Peyer's patch (tissue), 4 donors: ENCODE data around the gene PLA2G6. TPM values are rescaled to one million over a fixed set of nuclear protein-coding genes. Genes with fewer than 3 reads are reported as not detected.
A peak's percentile ranks its signal among the peaks of the same experiment; 100 is the strongest.

Experiments
- DNase-seq, 3 donors: peaks; one replicate each; pipeline ENCODE4 v3.0.0-alpha.2; 2017 to 2019
- H3K27ac ChIP-seq, 4 donors: fragments of 200-600 bp; sonication (generic); one replicate each; pipeline ENCODE4 v1.5.1; 2016 to 2019
- H3K27me3 ChIP-seq, 2 donors: fragments of 200-600 bp; sonication (generic); one replicate each; pipeline ENCODE4 v1.5.1; 2019
- H3K36me3 ChIP-seq, 3 donors: fragments of 200-600 bp; sonication (generic); one replicate each; pipeline ENCODE4 v1.5.1; 2016 to 2019
- H3K4me1 ChIP-seq, 4 donors: fragments of 200-600 bp; sonication (generic); one replicate each; pipeline ENCODE4 v1.5.1; 2016 to 2019
- H3K4me3 ChIP-seq, 4 donors: fragments of 200-600 bp; sonication (generic); 1 replicate in 3 of 4; 2 replicates in 1 of 4; pipeline ENCODE4 v1.5.1; 2016 to 2019; ENCODE audit warnings: mild to moderate bottlenecking in 1 of 4
- H3K9me3 ChIP-seq, 4 donors: fragments of 200-600 bp; sonication (generic); one replicate each; pipeline ENCODE4 v1.5.1; 2016 to 2019; ENCODE audit warnings: mild to moderate bottlenecking in 1 of 4
- CTCF ChIP-seq, 6 experiments: fragments of 450-650 bp in 4 of 6; fragments of 200-600 bp in 2 of 6; sonication (generic) in 1 of 6; IDR thresholded peaks; one replicate each; pipeline ENCODE4 v1.5.1; 2017 to 2019; ENCODE audit warnings: antibody characterized with exemption in 6 of 6, mild to moderate bottlenecking in 3 of 6, moderate library complexity in 1 of 6
- POLR2A ChIP-seq, 2 donors: fragments of 450-650 bp; IDR thresholded peaks; one replicate each; pipeline ENCODE4 v1.5.1; 2017; ENCODE audit warnings: antibody characterized with exemption in 2 of 2, mild to moderate bottlenecking in 2 of 2, moderate library complexity in 2 of 2
- total RNA-seq, 4 donors: library from RNA; depleted of rRNA; stranded (reverse); fragments of >200 nt; gene quantifications; one replicate each; pipeline ENCODE4 v1.1.0, GENCODE V29; 2016

Gene PLA2G6
- total RNA-seq, 4 donors from 2014 or later: 19.3 to 102 (median 60.6) TPM

- no peaks in the 10 kb centered on the region for H3K36me3 ChIP-seq
- no peak overlapping the region for H3K4me3 ChIP-seq
- H3K9me3 ChIP-seq: no peaks in the 10 kb centered on the region
- H3K27me3 ChIP-seq: no peaks in the 10 kb centered on the region
- DNase-seq: no peak
- no peak for TF ChIP-seq POLR2A (IDR thresholded peaks at IDR 0.05)
- no peak for TF ChIP-seq CTCF (IDR thresholded peaks at IDR 0.05)
- H3K4me1 ChIP-seq: peaks cover 0 to 16% (median 13%) of the 10 kb centered on the region in 4 donors
- no peak overlapping the region for H3K27ac ChIP-seq
Measured at GRCh38 chr22:38199826-38200559, 18.4 kb upstream of the PLA2G6 start.

- Histone ChIP-seq H3K4me3 (no peak overlapping the region), H3K27ac (no peak overlapping the region), H3K36me3 (no peaks in the 10 kb centered on the region), H3K27me3 (no peaks in the 10 kb centered on the region), H3K4me1 (no peaks in the 10 kb centered on the region), H3K9me3 (no peaks in the 10 kb centered on the region)
- TF ChIP-seq CTCF (IDR thresholded peaks at IDR 0.05) (no peak), POLR2A (IDR thresholded peaks at IDR 0.05) (no peak)
- DNase-seq: peak in 1 of 3 donors; percentile 74
Measured at GRCh38 chr22:38196791-38197419, 15.3 kb upstream of the PLA2G6 start.

- H3K4me3 ChIP-seq: no peak overlapping the region
- H3K9me3 ChIP-seq: no peaks in the 10 kb centered on the region
- H3K27ac ChIP-seq: no peak overlapping the region
- no peaks in the 10 kb centered on the region for H3K27me3 ChIP-seq
- DNase-seq: no peak
- TF ChIP-seq CTCF (IDR thresholded peaks at IDR 0.05) (no peak), POLR2A (IDR thresholded peaks at IDR 0.05) (no peak)
- no peaks in the 10 kb centered on the region for H3K4me1 ChIP-seq
- H3K36me3 ChIP-seq: no peaks in the 10 kb centered on the region
Measured at GRCh38 chr22:38193580-38193979, 11.9 kb upstream of the PLA2G6 start.

- no peak overlapping the region for H3K4me3 ChIP-seq
- no peak for DNase-seq
- no peak overlapping the region for H3K27ac ChIP-seq
- H3K9me3 ChIP-seq: no peaks in the 10 kb centered on the region
- no peaks in the 10 kb centered on the region for H3K27me3 ChIP-seq
- H3K4me1 ChIP-seq: peaks cover 0 to 6% (median 0%) of the 10 kb centered on the region in 4 donors
- no peak for TF ChIP-seq POLR2A (IDR thresholded peaks at IDR 0.05)
- H3K36me3 ChIP-seq: no peaks in the 10 kb centered on the region
Measured at GRCh38 chr22:38192475-38192863, 10.8 kb upstream of the PLA2G6 start.

- no peak for DNase-seq
- Histone ChIP-seq H3K9me3 (no peaks in the 10 kb centered on the region), H3K4me1 (peaks cover 0 to 7% (median 0%) of the 10 kb centered on the region in 4 donors), H3K27me3 (no peaks in the 10 kb centered on the region), H3K27ac (no peak overlapping the region), H3K36me3 (no peaks in the 10 kb centered on the region), H3K4me3 (no peak overlapping the region)
- TF ChIP-seq POLR2A (IDR thresholded peaks at IDR 0.05): no peak
- no peak for TF ChIP-seq CTCF (IDR thresholded peaks at IDR 0.05)
Measured at GRCh38 chr22:38191731-38192474, 10.3 kb upstream of the PLA2G6 start.

- no peaks in the 10 kb centered on the region for H3K9me3 ChIP-seq
- peaks cover 0 to 7% (median 0%) of the 10 kb centered on the region in 4 donors for H3K4me1 ChIP-seq
- H3K36me3 ChIP-seq: no peaks in the 10 kb centered on the region
- no peak for TF ChIP-seq CTCF (IDR thresholded peaks at IDR 0.05)
- TF ChIP-seq POLR2A (IDR thresholded peaks at IDR 0.05): no peak
- H3K4me3 ChIP-seq: no peak overlapping the region
- H3K27me3 ChIP-seq: no peaks in the 10 kb centered on the region
- no peak overlapping the region for H3K27ac ChIP-seq
- no peak for DNase-seq
Measured at GRCh38 chr22:38191055-38191454, 9.4 kb upstream of the PLA2G6 start.
